WERI-Rb-1 (cell line): ENCODE data around the gene XAGE1B.
"Not testable (repeated sequence)": the region's sequence is repeated elsewhere in the genome, so short reads cannot be mapped to it uniquely, and the experiment has no call there.

Source experiments
- DNase-seq: peaks from one replicate; pipeline ENCODE4 v3.0.0-alpha.2; 2020
- H3K27ac ChIP-seq: fragments of 250-450 bp; sonication (Bioruptor Pico); 2 replicates; pipeline ENCODE4 v1.5.1; 2020; ENCODE audit warnings: mild to moderate bottlenecking, moderate library complexity
- H3K27me3 ChIP-seq: fragments of 250-450 bp; sonication (Bioruptor Pico); 2 replicates; pipeline ENCODE4 v1.5.1; 2021; ENCODE audit warnings: mild to moderate bottlenecking, low read depth, moderate library complexity; ENCODE audit not compliant: insufficient read depth, severe bottlenecking
- H3K36me3 ChIP-seq: fragments of 250-450 bp; sonication (Bioruptor Pico); 2 replicates; pipeline ENCODE4 v1.5.1; 2020; ENCODE audit warnings: mild to moderate bottlenecking, moderate library complexity
- H3K4me3 ChIP-seq: 2 replicates; pipeline ENCODE4 v1.5.1; 2011; ENCODE audit warnings: low read depth, mild to moderate bottlenecking, control low read depth, low read length
- H3K9me3 ChIP-seq: fragments of 250-450 bp; sonication (Bioruptor Pico); 2 replicates; pipeline ENCODE4 v1.5.1; 2021; ENCODE audit warnings: mild to moderate bottlenecking, moderate library complexity; ENCODE audit not compliant: severe bottlenecking
- TF ChIP-seq, protein P1 (sequence below): IDR thresholded peaks from 2 replicates; pipeline ENCODE4 v1.5.1; 2011; ENCODE audit warnings: low read depth, mild to moderate bottlenecking, control low read depth, inconsistent platforms, low read length

Gene XAGE1B, protein sequence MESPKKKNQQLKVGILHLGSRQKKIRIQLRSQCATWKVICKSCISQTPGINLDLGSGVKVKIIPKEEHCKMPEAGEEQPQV

DNA sequence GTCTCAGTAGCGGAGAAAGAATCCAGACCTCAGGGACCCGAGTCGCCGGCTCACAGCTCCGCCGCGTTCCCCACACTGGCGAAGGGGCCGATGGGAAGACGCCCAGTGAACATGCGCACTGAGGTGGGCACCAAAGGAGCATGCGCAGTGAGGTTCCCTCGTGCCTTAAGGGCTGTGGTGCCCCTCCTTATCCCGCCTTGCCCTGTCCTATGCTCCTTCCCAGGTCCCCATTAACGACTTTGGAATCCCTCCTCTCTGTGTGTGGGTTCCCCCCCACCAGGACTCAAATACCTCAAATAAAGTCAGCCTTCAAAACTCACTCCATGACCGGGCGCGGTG is at the start of gene XAGE1B:
XAGE1B (minus strand) TSS at position 77 of the 339 bp plus-strand sequence. CDS start 1,536 bp downstream, outside the sequence.
- H3K9me3 ChIP-seq, H3K4me3 ChIP-seq, H3K36me3 ChIP-seq, DNase-seq, H3K27ac ChIP-seq, H3K27me3 ChIP-seq: not testable (repeated sequence)

DNA sequence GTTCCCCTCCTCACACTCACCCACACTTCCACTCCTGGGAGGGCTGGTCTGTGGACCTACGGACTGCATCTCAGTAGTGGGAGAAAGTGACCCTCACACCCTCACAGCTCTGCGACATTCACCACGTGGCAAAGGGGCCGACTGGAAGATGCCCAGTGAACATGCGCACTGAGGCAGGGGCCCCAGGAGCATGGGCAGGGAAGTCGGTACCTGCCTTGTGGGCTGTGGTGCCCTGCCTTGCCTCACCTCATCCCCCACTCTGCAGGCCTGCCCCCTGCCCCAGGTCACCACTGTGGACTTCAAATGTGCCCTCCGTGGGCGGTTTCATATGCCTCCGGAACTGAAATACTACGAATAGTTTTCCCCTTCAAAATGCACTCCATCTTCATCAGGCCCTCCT is 46.2 kb upstream of the XAGE1B start:
- peaks cover 60% of the 10 kb centered on the region for H3K27me3 ChIP-seq
- no peaks in the 10 kb centered on the region for H3K9me3 ChIP-seq
- DNase-seq: no peak
- no peaks in the 10 kb centered on the region for H3K36me3 ChIP-seq
- no peak overlapping the region for H3K4me3 ChIP-seq
- TF ChIP-seq, protein P1, sequence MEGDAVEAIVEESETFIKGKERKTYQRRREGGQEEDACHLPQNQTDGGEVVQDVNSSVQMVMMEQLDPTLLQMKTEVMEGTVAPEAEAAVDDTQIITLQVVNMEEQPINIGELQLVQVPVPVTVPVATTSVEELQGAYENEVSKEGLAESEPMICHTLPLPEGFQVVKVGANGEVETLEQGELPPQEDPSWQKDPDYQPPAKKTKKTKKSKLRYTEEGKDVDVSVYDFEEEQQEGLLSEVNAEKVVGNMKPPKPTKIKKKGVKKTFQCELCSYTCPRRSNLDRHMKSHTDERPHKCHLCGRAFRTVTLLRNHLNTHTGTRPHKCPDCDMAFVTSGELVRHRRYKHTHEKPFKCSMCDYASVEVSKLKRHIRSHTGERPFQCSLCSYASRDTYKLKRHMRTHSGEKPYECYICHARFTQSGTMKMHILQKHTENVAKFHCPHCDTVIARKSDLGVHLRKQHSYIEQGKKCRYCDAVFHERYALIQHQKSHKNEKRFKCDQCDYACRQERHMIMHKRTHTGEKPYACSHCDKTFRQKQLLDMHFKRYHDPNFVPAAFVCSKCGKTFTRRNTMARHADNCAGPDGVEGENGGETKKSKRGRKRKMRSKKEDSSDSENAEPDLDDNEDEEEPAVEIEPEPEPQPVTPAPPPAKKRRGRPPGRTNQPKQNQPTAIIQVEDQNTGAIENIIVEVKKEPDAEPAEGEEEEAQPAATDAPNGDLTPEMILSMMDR: no peak
- no peak overlapping the region for H3K27ac ChIP-seq

DNA sequence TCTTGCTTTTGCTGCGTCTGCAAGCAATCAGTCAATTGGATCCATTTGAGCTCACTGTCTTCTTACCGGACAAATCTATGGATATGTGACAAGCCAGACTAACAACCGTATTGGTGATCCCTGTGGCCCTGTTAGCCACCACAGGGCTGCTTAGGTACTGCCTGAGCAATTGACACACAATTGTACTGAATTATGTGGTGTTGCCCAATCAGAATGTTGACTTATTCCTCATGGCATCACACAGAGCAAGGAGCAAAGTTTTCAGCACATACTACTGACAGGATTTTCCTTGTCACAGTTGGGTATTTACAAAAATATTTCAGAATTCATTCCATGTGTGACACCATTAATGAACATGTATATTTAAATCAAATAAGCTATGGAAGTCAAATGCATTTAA is 41.3 kb upstream of the XAGE1B start:
- no peaks in the 10 kb centered on the region for H3K9me3 ChIP-seq
- H3K36me3 ChIP-seq: no peaks in the 10 kb centered on the region
- peaks cover 52% of the 10 kb centered on the region for H3K27me3 ChIP-seq
- DNase-seq: no peak
- H3K27ac ChIP-seq: no peak overlapping the region
- TF ChIP-seq, protein P1: no peak
- no peak overlapping the region for H3K4me3 ChIP-seq

DNA sequence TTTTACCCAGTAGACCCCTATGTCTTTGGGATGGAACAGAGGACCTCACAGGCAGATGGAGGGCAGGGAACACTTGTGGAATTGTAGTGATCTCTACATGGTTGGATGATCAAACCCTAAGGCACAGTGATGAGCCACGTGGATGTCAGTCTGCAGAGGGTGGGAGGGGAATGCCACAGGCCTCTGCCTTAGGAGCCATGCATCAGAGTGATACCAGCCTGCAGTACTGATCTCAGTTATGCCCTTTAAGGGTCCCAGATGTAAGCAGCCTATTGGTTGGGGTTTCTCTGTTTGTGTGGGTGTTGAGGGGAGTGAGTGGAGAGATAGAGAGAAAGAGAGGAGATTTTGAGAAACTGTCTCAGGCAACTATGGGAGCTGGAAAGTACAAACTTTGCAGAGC is 39.9 kb upstream of the XAGE1B start:
- no peak for DNase-seq
- no peaks in the 10 kb centered on the region for H3K36me3 ChIP-seq
- H3K9me3 ChIP-seq: no peaks in the 10 kb centered on the region
- H3K27ac ChIP-seq: no peak overlapping the region
- H3K4me3 ChIP-seq: no peak overlapping the region
- TF ChIP-seq, protein P1: no peak
- peaks cover 38% of the 10 kb centered on the region for H3K27me3 ChIP-seq

DNA sequence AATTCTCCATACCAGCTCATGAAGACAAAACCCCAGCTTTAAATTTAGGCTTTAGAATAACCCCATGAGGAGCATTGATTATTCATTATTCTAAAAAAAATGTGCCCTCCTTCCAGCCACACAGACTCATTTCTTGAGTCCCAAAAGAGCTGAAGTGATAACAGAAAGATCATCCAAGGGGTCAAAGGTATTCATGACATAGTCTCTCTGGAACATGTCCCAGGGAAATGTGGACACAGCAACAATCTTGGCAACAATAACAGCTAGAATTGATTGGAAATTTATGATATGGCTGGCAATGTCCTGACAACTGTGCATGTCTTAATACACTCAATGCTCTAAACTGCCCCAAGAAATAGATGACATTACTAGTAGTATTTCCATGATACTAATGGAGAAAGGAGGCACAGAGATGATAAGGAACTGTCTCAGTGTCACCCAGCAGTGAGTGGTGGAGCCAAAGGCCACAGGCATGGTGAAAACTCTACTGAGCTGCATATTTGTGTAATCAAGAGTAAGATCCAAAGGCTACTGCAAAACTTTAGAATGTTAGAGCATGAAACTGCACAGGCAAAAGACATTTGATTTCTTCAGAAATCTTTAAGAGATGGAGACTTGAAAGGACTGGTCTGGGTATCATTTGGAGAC is 37.3 kb upstream of the XAGE1B start:
- DNase-seq: no peak
- no peaks in the 10 kb centered on the region for H3K9me3 ChIP-seq
- TF ChIP-seq, protein P1: no peak
- H3K36me3 ChIP-seq: no peaks in the 10 kb centered on the region
- H3K27ac ChIP-seq: no peak overlapping the region
- no peak overlapping the region for H3K4me3 ChIP-seq
- peaks cover 42% of the 10 kb centered on the region for H3K27me3 ChIP-seq

DNA sequence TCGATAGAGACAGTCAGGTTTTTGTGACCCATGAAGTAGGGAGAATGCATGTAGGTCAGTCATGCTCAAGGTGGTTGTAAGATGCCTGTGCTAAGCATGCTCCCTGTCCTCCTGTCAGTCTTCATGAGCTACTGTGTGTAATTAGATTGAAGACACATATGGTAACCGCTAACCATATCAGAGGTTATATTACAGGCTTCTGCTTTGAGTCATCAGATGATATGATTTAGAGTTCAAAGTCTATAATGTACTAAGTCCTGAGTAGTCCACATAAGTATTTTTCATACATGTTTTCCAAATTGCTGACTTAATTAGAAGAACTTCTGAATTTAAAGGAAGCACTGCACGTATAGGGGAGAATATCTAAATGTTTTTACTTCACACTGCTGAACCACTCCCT is 31.9 kb upstream of the XAGE1B start:
- H3K36me3 ChIP-seq, H3K27ac ChIP-seq, H3K4me3 ChIP-seq, DNase-seq, H3K9me3 ChIP-seq: not testable (repeated sequence)
- H3K27me3 ChIP-seq: peaks cover 42% of the 10 kb centered on the region
